Gastrocnemius medialis (tissue), 4 donors: Measurements from ENCODE around the gene SPTBN5.

ENCODE experiments used
- POLR2A ChIP-seq, 2 donors: fragments of 450-650 bp; IDR thresholded peaks; one replicate each; pipeline ENCODE4 v1.6.1; 2017; ENCODE audit warnings: antibody characterized with exemption in 2 of 2, mild to moderate bottlenecking in 2 of 2, moderate library complexity in 2 of 2
- TF ChIP-seq, protein P1 (sequence below), 5 experiments: fragments of 450-650 bp in 3 of 5; fragments of 200-600 bp in 2 of 5; sonication (generic) in 2 of 5; IDR thresholded peaks in 4 of 5; conservative IDR thresholded peaks in 1 of 5; 1 replicate in 4 of 5; 2 replicates in 1 of 5; pipeline ENCODE4 v1.5.1; 2016 to 2019; ENCODE audit warnings: antibody characterized with exemption in 5 of 5, mild to moderate bottlenecking in 3 of 5, moderate library complexity in 3 of 5

DNA sequence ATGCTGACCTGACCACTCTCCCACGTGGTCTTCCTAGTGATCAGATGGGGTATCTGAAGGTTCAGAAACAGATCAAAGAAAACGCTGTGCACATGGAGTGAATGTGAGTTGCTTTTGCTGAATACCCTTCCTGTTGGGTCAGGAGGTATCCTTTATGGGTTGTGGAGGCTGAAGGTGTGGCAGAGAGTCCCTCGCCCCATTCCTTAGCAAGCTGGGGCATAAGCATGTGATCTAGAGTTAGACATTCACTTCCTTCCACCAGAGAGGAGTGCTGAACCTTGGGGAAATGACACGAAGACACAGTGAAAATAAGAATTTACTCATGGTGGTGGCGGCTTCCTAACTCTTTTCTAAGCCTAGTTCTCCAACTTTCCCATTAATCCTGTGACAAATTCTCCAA is 27.8 kb upstream of the SPTBN5 start:
- TF ChIP-seq, protein P1, sequence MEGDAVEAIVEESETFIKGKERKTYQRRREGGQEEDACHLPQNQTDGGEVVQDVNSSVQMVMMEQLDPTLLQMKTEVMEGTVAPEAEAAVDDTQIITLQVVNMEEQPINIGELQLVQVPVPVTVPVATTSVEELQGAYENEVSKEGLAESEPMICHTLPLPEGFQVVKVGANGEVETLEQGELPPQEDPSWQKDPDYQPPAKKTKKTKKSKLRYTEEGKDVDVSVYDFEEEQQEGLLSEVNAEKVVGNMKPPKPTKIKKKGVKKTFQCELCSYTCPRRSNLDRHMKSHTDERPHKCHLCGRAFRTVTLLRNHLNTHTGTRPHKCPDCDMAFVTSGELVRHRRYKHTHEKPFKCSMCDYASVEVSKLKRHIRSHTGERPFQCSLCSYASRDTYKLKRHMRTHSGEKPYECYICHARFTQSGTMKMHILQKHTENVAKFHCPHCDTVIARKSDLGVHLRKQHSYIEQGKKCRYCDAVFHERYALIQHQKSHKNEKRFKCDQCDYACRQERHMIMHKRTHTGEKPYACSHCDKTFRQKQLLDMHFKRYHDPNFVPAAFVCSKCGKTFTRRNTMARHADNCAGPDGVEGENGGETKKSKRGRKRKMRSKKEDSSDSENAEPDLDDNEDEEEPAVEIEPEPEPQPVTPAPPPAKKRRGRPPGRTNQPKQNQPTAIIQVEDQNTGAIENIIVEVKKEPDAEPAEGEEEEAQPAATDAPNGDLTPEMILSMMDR (IDR thresholded peaks at IDR 0.05 in 4 of 5, conservative IDR thresholded peaks at IDR 0.05 in 1 of 5), result no peak
- TF ChIP-seq POLR2A (IDR thresholded peaks at IDR 0.05), result no peak
